Measurements from ENCODE around the gene MOGAT1.
"Not testable (repeated sequence)": the region's sequence is repeated elsewhere in the genome, so short reads cannot be mapped to it uniquely, and the experiment has no call there.

MOGAT1 gene

DNA sequence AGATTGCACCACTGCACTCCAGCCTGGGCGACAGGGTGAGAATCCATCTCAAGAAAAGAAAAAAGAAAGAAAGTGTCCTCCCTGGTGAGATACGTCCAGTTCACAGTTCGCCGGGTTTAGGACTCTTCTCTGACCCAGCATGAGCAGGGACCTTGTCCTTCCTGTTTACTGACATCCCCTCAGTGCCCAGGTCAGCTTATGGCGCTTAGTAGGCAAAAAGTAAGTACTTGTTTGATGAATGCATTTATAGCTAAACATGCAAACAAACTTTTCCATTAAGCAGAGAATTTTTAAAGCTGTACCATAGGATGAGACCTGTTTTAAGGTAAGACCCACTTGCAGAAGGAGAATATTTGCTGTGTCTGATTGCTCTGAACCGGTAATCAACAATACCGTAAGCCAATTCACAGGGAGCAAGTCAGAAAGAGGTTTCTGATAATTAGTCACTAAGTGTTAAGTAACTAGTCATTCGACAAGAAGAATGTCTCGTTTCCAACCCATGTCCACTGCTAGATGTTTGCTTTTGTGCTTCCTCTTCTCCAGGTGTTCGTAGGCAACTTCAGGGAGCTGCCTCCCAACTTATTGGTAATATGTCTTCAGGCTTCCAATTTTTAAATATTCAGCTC, 40.0 kb downstream of the MOGAT1 start:
- no peak overlapping the region for H3K27ac ChIP-seq
- TF ChIP-seq, protein P1, sequence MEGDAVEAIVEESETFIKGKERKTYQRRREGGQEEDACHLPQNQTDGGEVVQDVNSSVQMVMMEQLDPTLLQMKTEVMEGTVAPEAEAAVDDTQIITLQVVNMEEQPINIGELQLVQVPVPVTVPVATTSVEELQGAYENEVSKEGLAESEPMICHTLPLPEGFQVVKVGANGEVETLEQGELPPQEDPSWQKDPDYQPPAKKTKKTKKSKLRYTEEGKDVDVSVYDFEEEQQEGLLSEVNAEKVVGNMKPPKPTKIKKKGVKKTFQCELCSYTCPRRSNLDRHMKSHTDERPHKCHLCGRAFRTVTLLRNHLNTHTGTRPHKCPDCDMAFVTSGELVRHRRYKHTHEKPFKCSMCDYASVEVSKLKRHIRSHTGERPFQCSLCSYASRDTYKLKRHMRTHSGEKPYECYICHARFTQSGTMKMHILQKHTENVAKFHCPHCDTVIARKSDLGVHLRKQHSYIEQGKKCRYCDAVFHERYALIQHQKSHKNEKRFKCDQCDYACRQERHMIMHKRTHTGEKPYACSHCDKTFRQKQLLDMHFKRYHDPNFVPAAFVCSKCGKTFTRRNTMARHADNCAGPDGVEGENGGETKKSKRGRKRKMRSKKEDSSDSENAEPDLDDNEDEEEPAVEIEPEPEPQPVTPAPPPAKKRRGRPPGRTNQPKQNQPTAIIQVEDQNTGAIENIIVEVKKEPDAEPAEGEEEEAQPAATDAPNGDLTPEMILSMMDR (conservative IDR thresholded peaks at IDR 0.05; ENCODE audit: low read depth), result no peak
- ChIA-PET CTCF (no interaction called here), POLR2A (ENCODE audit: low non-redundant PET) (no interaction called here)
- DNase-seq (ENCODE audit: low spot score), result no peak

DNA sequence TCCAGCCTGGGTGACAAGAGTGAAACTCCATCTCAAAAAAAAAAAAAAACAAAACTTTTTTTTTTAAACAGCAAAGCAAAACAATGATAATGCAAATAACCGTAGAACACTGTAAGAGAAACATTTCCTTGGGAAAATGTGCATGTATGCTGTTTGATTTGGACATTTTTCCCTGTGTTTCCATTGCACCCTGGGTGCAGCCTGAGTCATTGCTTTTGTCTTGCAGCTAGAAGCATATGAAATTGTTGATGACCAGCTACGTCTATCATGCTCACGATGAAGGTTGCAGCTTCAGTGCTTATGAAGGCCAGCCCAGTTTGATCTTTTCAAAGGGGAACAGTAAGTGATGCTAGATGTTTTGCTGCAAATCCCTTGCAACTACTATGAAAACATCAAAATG, 41.5 kb downstream of the MOGAT1 start:
- H3K27ac ChIP-seq, result no peak overlapping the region
- ChIA-PET CTCF (interaction anchor here (0.6 kb wide), 1 partner anchor 12 kb away, joined by 3 read pairs; no protein-coding TSS in a partner anchor), POLR2A (ENCODE audit: low non-redundant PET) (no interaction called here)
- DNase-seq (ENCODE audit: low spot score), result no peak
- TF ChIP-seq, protein P1 (conservative IDR thresholded peaks at IDR 0.05; ENCODE audit: low read depth), result no peak

DNA sequence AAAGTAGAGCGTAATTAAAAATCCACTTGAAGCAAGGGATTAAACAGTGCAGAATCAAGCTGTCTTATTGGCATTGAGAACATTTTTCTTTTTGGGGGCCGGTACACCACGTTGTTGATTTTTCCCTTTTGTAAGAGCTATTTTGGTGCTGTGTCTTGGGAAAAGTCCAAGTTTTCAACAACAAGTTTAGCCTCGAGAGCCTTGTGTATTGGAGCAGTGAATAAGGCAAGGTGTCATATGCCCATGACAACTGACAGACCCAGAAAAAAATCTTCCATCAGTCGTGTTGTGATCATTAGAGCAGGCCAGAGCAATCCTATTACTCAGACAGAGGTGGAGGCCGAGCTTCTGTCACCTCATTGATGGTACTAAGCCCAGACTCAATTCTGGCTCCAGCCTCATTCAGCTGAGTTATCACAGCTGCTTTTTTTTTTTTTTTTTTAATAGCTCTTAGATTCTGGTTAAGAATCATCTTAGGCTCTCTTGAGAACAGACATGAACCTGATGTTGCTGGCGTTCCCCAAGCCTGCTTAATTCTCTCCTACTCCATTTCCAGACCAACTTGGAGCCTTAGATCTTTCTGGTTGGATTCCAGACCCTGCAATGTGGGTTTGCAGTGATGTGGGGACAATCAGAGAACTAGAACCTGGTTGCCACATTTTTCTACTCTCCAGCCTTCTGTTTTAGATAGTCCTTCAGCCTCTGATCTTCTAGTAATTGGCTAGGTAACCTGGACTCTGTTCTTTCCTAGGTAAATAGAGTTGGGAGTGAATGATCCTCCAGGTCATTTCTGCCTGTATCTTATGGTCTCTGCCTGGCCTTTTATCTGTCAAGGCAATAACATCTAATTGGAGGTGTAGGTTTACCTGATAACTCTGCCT, 43.1 kb downstream of the MOGAT1 start:
- no peak overlapping the region for H3K27ac ChIP-seq
- POLR2A ChIA-PET (ENCODE audit: low non-redundant PET), result no interaction called here
- TF ChIP-seq, protein P1 (conservative IDR thresholded peaks at IDR 0.05; ENCODE audit: low read depth), result no peak
- CTCF ChIA-PET, result interaction anchor here (0.6 kb wide), 1 partner anchor 45 kb away, joined by 3 read pairs; no protein-coding TSS in a partner anchor
- DNase-seq (ENCODE audit: low spot score), result no peak

DNA sequence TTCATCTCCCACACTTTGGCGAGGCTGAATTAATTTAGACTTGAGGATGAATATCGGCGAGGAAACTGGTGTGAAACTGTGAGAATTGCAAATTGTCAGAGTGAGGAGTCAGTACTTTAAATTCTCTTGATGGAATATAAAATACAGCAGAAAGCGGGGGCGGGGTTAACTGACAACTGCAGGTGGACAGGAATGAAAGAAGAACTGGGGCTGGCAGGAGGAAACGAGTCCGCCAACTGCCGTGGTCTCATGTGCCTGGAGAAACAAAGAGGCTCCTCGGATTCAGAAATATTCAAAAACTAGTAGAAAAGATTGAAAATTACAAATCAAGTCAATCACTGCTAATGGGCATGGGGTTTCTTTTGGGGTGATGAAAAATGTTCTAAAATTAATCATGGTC, 44.3 kb downstream of the MOGAT1 start:
- H3K27ac ChIP-seq, result no peak overlapping the region
- TF ChIP-seq, protein P1 (conservative IDR thresholded peaks at IDR 0.05; ENCODE audit: low read depth), result no peak
- DNase-seq (ENCODE audit: low spot score), result no peak
- CTCF ChIA-PET, result interaction anchor here (0.9 kb wide), 1 partner anchor 8 kb away, joined by 3 read pairs; no protein-coding TSS in a partner anchor
- POLR2A ChIA-PET (ENCODE audit: low non-redundant PET), result no interaction called here

DNA sequence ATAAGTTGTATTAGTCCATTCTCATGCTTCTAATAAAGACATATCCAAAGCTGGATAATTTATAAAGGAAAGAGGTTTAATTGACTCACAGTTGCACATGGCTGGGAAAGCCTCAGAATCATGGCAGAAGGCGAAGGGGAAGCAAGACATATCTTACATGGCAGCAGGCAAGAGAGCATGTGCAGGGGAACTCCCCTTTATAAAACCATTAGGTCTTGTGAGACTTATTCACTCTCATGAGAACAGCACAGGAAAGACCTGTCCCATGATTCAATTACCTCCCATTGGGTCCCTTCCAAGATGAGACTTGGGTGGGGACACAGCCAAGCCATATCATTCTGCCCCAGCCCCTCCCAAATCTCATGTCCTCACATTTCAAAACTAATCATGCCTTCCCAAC, 48.3 kb downstream of the MOGAT1 start:
- CTCF ChIA-PET; H3K27ac ChIP-seq; DNase-seq (ENCODE audit: low spot score); POLR2A ChIA-PET (ENCODE audit: low non-redundant PET): not testable (repeated sequence)

DNA sequence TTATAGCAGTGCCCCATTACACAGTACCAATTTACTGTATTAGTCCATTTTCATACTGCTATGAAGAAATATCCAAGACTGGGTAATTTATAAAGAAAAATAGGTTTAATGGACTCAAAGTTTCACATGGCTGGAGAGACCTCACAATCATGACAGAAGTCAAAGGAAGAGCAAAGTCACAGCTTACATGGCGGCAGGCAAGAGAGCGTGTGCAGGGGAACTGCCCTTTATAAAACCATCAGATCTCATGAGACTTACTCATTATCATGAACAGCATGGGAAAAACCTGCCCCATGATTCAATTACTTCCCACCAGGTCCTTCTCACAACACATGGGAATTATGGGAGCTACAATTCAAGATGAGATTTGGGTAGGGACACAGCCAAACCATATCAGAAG, 50.1 kb downstream of the MOGAT1 start:
- H3K27ac ChIP-seq; DNase-seq (ENCODE audit: low spot score); POLR2A ChIA-PET (ENCODE audit: low non-redundant PET); CTCF ChIA-PET: not testable (repeated sequence)

DNA sequence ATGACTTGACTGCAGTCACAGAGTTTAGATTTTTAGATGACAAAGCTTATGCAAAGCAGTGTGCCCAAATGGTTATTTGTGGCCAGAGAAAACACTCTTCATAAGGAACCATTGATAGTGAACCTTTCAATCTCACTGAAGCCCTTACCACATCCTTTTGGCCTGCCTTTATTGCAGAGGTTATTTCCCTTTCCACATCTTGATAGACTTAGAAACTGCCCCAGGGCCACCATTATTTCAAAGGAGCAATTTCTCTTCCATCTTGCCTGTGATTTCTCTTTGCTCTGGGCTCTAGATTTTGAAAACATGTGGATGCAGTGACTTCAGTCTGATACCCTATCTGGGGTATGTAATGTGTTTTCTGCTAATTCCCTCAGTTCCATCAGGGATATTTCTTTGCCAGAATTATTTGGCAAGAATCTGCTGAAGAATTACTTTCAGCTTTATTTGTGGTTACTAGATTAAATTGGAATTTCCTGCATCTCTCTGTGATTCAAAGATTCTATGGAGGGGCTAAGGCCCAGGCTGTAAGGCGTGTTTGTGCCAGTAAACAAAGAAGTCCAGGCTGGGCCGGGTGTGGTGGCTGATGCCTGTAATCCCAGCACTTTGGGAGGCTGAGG, 51.0 kb downstream of the MOGAT1 start:
- TF ChIP-seq, protein P1 (conservative IDR thresholded peaks at IDR 0.05; ENCODE audit: low read depth), result no peak
- POLR2A ChIA-PET (ENCODE audit: low non-redundant PET), result no interaction called here
- CTCF ChIA-PET, result interaction anchor here (0.6 kb wide), 1 partner anchor 191 kb away, joined by 3 read pairs; no protein-coding TSS in a partner anchor
- DNase-seq (ENCODE audit: low spot score), result no peak
- H3K27ac ChIP-seq, result peak overlapping the region; percentile 42; the same call in 1 of the 2 replicates
